ENCODE results near the gene TNC.

GRCh38 chr9:115098226-115098965, 19.6 kb downstream of the TNC start:
- TF ChIP-seq CTCF (IDR thresholded peaks at IDR 0.05) = no peak
- no peak for TF ChIP-seq EP300 (IDR thresholded peaks at IDR 0.05)
- TF ChIP-seq POLR2A (IDR thresholded peaks at IDR 0.05) = no peak
